HepG2 (cell line): ENCODE results near the gene TRMU. TPM values are rescaled to one million over a fixed set of nuclear protein-coding genes. Genes with fewer than 3 reads are reported as not detected.

Experiments
- AGO1 ChIP-seq: fragments of 200-400 bp; formaldehyde crosslinking; IDR thresholded peaks from 2 replicates; pipeline ENCODE4 v1.6.1; 2017; ENCODE audit warnings: mild to moderate bottlenecking, low read depth, low read length, moderate library complexity; ENCODE audit not compliant: poor library complexity, severe bottlenecking
- EEA1 ChIP-seq: sonication (generic); formaldehyde crosslinking; IDR thresholded peaks from 2 replicates; pipeline ENCODE4 v1.5.1; 2020; ENCODE audit warnings: mild to moderate bottlenecking, missing genetic modification reagents, borderline replicate concordance
- HIVEP1 ChIP-seq: sonication (generic); formaldehyde crosslinking; IDR thresholded peaks from 2 replicates; pipeline ENCODE4 v1.4.0; 2020; ENCODE audit warnings: mild to moderate bottlenecking, missing genetic modification reagents
- HNRNPL ChIP-seq: fragments of 200-400 bp; formaldehyde crosslinking; IDR thresholded peaks from 2 replicates; pipeline ENCODE4 v1.6.1; 2017; ENCODE audit warnings: mild to moderate bottlenecking, low read depth, low read length
- IKZF5 ChIP-seq: IDR thresholded peaks from 2 replicates; pipeline ENCODE4 v1.6.1; 2018; ENCODE audit warnings: missing genetic modification reagents, mild to moderate bottlenecking, missing compliant biosample characterization
- NFYC ChIP-seq: IDR thresholded peaks from 2 replicates; pipeline ENCODE4 v1.6.1; 2016; ENCODE audit warnings: missing genetic modification reagents, missing compliant biosample characterization
- POLR2AphosphoS5 ChIP-seq: IDR thresholded peaks from 2 replicates; pipeline ENCODE4 v1.6.1; 2012; ENCODE audit warnings: low read depth, low read length
- RXRA ChIP-seq: sonication (generic); formaldehyde crosslinking; IDR thresholded peaks from 2 replicates; pipeline ENCODE4 v1.5.1; 2020; ENCODE audit warnings: missing genetic modification reagents
- SKIL ChIP-seq: sonication (generic); formaldehyde crosslinking; IDR thresholded peaks from 2 replicates; pipeline ENCODE4 v1.8.0; 2022; ENCODE audit warnings: missing genetic modification reagents, mild to moderate bottlenecking, moderate library complexity, borderline replicate concordance
- USF2 ChIP-seq, 2 experiments: sonication (generic) in 1 of 2; formaldehyde crosslinking in 1 of 2; IDR thresholded peaks; 2 replicates each; pipeline versions ENCODE4 v1.5.1 to v1.6.1; 2011 to 2020; ENCODE audit warnings: borderline replicate concordance in 1 of 2, low read depth in 1 of 2, low read length in 1 of 2, mild to moderate bottlenecking in 1 of 2, missing genetic modification reagents in 1 of 2, moderate library complexity in 1 of 2
- ZNF136 ChIP-seq: sonication (generic); formaldehyde crosslinking; IDR thresholded peaks from 2 replicates; pipeline ENCODE4 v1.8.1; 2022; ENCODE audit warnings: low read depth, mild to moderate bottlenecking, moderate library complexity, missing genetic modification reagents
- ZNF18 ChIP-seq: sonication (generic); formaldehyde crosslinking; IDR thresholded peaks from 2 replicates; pipeline ENCODE4 v1.8.0; 2022; ENCODE audit warnings: mild to moderate bottlenecking, missing genetic modification reagents; ENCODE audit not compliant: insufficient replicate concordance
- ZNF350 ChIP-seq: sonication (generic); formaldehyde crosslinking; IDR thresholded peaks from 2 replicates; pipeline ENCODE4 v1.4.0; 2020; ENCODE audit warnings: mild to moderate bottlenecking, low read depth, missing genetic modification reagents, borderline replicate concordance
- ZNF354B ChIP-seq: sonication (generic); formaldehyde crosslinking; IDR thresholded peaks from 2 replicates; pipeline ENCODE4 v1.8.0; 2022; ENCODE audit warnings: mild to moderate bottlenecking, missing genetic modification reagents
- ZNF574 ChIP-seq: sonication (generic); formaldehyde crosslinking; IDR thresholded peaks from 2 replicates; pipeline ENCODE4 v1.4.0; 2020; ENCODE audit warnings: missing genetic modification reagents
- ZNF768 ChIP-seq: sonication (generic); formaldehyde crosslinking; IDR thresholded peaks from 2 replicates; pipeline ENCODE4 v1.4.0; 2020; ENCODE audit warnings: missing genetic modification reagents
- polyA plus RNA-seq, 8 experiments: library from polyadenylated mRNA; depleted of rRNA in 3 of 8; stranded (reverse) in 7 of 8; unstranded in 1 of 8; fragments of >200 nt; fragmentation: Illumina TruSeq in 4 of 8; extraction: Trizol in 4 of 8; gene quantifications; 2 replicates each; pipeline versions ENCODE4 v1.2.1 to v1.2.3, GENCODE V29; 2011 to 2016; ENCODE audit warnings: low read depth in 4 of 8, missing spikeins in 1 of 8, mixed read lengths in 1 of 8; ENCODE audit not compliant: insufficient read depth in 1 of 8
- total RNA-seq, 5 experiments: library from RNA; depleted of rRNA; stranded (reverse); fragments of >200 nt; fragmentation: Illumina TruSeq; extraction: Trizol; gene quantifications; 2 replicates each; pipeline ENCODE4 v1.2.3, GENCODE V29; 2016; ENCODE audit warnings: low read depth in 1 of 5

The TRMU gene
- total and polyA plus RNA-seq, 2 of the 13 experiments (the other 11 are each of a cell fraction or from before 2014, with no cell fraction given) = 31.0 to 50.2 TPM

- TF ChIP-seq USF2 (IDR thresholded peaks at IDR 0.05; ENCODE audit: low read depth, low read length) = no peak
- no peak for TF ChIP-seq USF2 (CRISPR knock-in tag; IDR thresholded peaks at IDR 0.05; ENCODE audit: borderline replicate concordance)
- TF ChIP-seq AGO1 = peak; percentile 88
- TF ChIP-seq RXRA (CRISPR knock-in tag) = peak; percentile 50; the same call in 1 of the 2 replicates
- peak; percentile 59; the same call in 1 of the 2 replicates for TF ChIP-seq ZNF350 (CRISPR knock-in tag)
- peak; percentile 92 for TF ChIP-seq NFYC (CRISPR knock-in tag)
- TF ChIP-seq ZNF574 (CRISPR knock-in tag) = peak; percentile 89
- TF ChIP-seq ZNF18 (CRISPR knock-in tag) = no peak
- peak; percentile 98 for TF ChIP-seq ZNF354B
- TF ChIP-seq HIVEP1 (CRISPR knock-in tag) = no peak; the same call in 1 of the 2 replicates
- TF ChIP-seq IKZF5 (CRISPR knock-in tag) = peak; percentile 58; the same call in 1 of the 2 replicates
- peak; percentile 76; the same call in 1 of the 2 replicates for TF ChIP-seq SKIL (CRISPR knock-in tag)
- peak; percentile 56; the same call in 1 of the 2 replicates for TF ChIP-seq EEA1 (CRISPR knock-in tag)
- peak; percentile 85 for TF ChIP-seq ZNF768 (CRISPR knock-in tag)
- TF ChIP-seq HNRNPL = no peak
- TF ChIP-seq POLR2AphosphoS5 = peak; percentile 63; the same call in 1 of the 2 replicates
- TF ChIP-seq ZNF136 (CRISPR knock-in tag) = 0 out of 2 replicates have a peak, but pooled peaks have one; percentile 68
These were observed 39.0 kb upstream of the TRMU start, which contains the start of gene GTSE1 (continued) for GRCh38 chr22:46296257-46297150.
